HL-60 (cell line): ENCODE data around the gene WDR13.
"Not testable (repeated sequence)": the region's sequence is repeated elsewhere in the genome, so short reads cannot be mapped to it uniquely, and the experiment has no call there.

ENCODE experiments used
- CTCF ChIP-seq: IDR thresholded peaks from one replicate; pipeline ENCODE4 v1.5.1; 2011; ENCODE audit warnings: low read length, control low read depth, inconsistent platforms; ENCODE audit not compliant: insufficient read depth
- GABPA ChIP-seq: IDR thresholded peaks from 2 replicates; pipeline ENCODE4 v1.6.1; 2012; ENCODE audit warnings: low read depth
- POLR2AphosphoS5 ChIP-seq: IDR thresholded peaks from 2 replicates; pipeline ENCODE4 v1.6.1; 2012; ENCODE audit warnings: low read depth
- REST ChIP-seq: IDR thresholded peaks from 2 replicates; pipeline ENCODE4 v1.6.1; 2012; ENCODE audit warnings: low read depth; ENCODE audit not compliant: insufficient replicate concordance

GRCh38 chrX:48555731-48556325, 41.5 kb upstream of the WDR13 start:
- TF ChIP-seq CTCF, REST, POLR2AphosphoS5, GABPA: not testable (repeated sequence)
